Measurements from ENCODE around the gene CCDC127. TPM values are rescaled to one million over a fixed set of nuclear protein-coding genes. Genes with fewer than 3 reads are reported as not detected.
"Not testable (repeated sequence)": the region's sequence is repeated elsewhere in the genome, so short reads cannot be mapped to it uniquely, and the experiment has no call there.

Gene CCDC127
- total and polyA plus RNA-seq, 2 of the 13 experiments (the other 11 are each of a cell fraction or from before 2014, with no cell fraction given): 2.9 to 4.3 TPM

GRCh38 chr5:234450-234849, 16.5 kb upstream of the CCDC127 start:
- Histone ChIP-seq H3K9me3 (ENCODE audit: low read length) (no peaks in the 10 kb centered on the region), H3K4me3 (replicated peaks in 1 of 3; ENCODE audit: insufficient read depth in 1 of 3, low read depth in 2 of 3, low read length in 3 of 3) (no peak overlapping the region), H3K79me2 (ENCODE audit: insufficient read depth, low read length) (no peaks in the 10 kb centered on the region), H3K4me2 (ENCODE audit: low read depth, low read length) (no peak overlapping the region), H3K36me3 (replicated peaks in 1 of 2; ENCODE audit: control insufficient read depth in 1 of 2, insufficient read depth in 2 of 2, low read length in 2 of 2) (peaks cover 12 to 51% of the 10 kb centered on the region in 2 experiments; a peak in 4 of 5 replicates), H3K9ac (ENCODE audit: insufficient read depth, low read depth, low read length) (no peak overlapping the region), H4K20me1 (ENCODE audit: insufficient read depth, low read length) (no peaks in the 10 kb centered on the region), H3K27me3 (ENCODE audit: control insufficient read depth in 1 of 2, insufficient read depth in 2 of 2, low read length in 2 of 2) (no peaks in the 10 kb centered on the region), H3K27ac (ENCODE audit: extremely low read length, insufficient read depth, low read length) (no peak overlapping the region), H3K4me1 (ENCODE audit: insufficient read depth, low read length) (no peaks in the 10 kb centered on the region), H2AFZ (ENCODE audit: low read length) (no peak overlapping the region)
- in situ Hi-C loops (cut with HindIII; ENCODE audit: extremely low pct_ligation_motif_present, low pct_unique_long_range_greater_than_20kb) (no loop called here), intact Hi-C loops (cut with micrococcal nuclease; ENCODE audit: unreplicated experiment) (no loop called here)
- BruUV-seq (replicated peaks): no TSS peak
- no peak for DNase-seq (ENCODE audit: low spot score)
- over 99% methylated on average over 8 of the region's 8 CpGs for WGBS (ENCODE audit: low lambda C conversion rate)
- CTCF ChIA-PET (ENCODE audit: low intra/inter-chr PET ratio, low total read pairs): no interaction called here
- POLR2A ChIA-PET: no interaction called here
- ATAC-seq: no peak
- TF ChIP-seq ZBTB38 (CRISPR knock-in tag; IDR thresholded peaks at IDR 0.05): no peak
- TF ChIP-seq ZNF160 (CRISPR knock-in tag; IDR thresholded peaks at IDR 0.05): no peak
- no peak for TF ChIP-seq PLSCR1 (CRISPR knock-in tag; IDR thresholded peaks at IDR 0.05; ENCODE audit: borderline replicate concordance)
- no peak for TF ChIP-seq ONECUT2 (CRISPR knock-in tag; IDR thresholded peaks at IDR 0.05)
- TF ChIP-seq ZNF766 (CRISPR knock-in tag; IDR thresholded peaks at IDR 0.05; ENCODE audit: borderline replicate concordance): no peak
- no peak for TF ChIP-seq HMG20B (CRISPR knock-in tag; conservative IDR thresholded peaks at IDR 0.05)
- no peak for TF ChIP-seq ZFP41 (CRISPR knock-in tag; IDR thresholded peaks at IDR 0.05; ENCODE audit: borderline replicate concordance)
- TF ChIP-seq ZBTB21 (CRISPR knock-in tag; IDR thresholded peaks at IDR 0.05): no peak
- TF ChIP-seq ZNF605 (CRISPR knock-in tag; IDR thresholded peaks at IDR 0.05): no peak
- FAIRE-seq: no peak

- H3K36me3 ChIP-seq (replicated peaks in 1 of 2; ENCODE audit: control insufficient read depth in 1 of 2, insufficient read depth in 2 of 2, low read length in 2 of 2): peaks cover 10 to 58% of the 10 kb centered on the region in 2 experiments; a peak in 4 of 5 replicates
- H3K27me3 ChIP-seq (ENCODE audit: control insufficient read depth in 1 of 2, insufficient read depth in 2 of 2, low read length in 2 of 2); FAIRE-seq; H2AFZ ChIP-seq (ENCODE audit: low read length); H4K20me1 ChIP-seq (ENCODE audit: insufficient read depth, low read length); POLR2A ChIA-PET; H3K79me2 ChIP-seq (ENCODE audit: insufficient read depth, low read length); intact Hi-C loops (cut with micrococcal nuclease; ENCODE audit: unreplicated experiment); ATAC-seq; H3K4me3 ChIP-seq (replicated peaks in 1 of 3; ENCODE audit: insufficient read depth in 1 of 3, low read depth in 2 of 3, low read length in 3 of 3); DNase-seq (ENCODE audit: low spot score); CTCF ChIA-PET (ENCODE audit: low intra/inter-chr PET ratio, low total read pairs); BruUV-seq (replicated peaks); H3K4me2 ChIP-seq (ENCODE audit: low read depth, low read length); H3K9me3 ChIP-seq (ENCODE audit: low read length); H3K9ac ChIP-seq (ENCODE audit: insufficient read depth, low read depth, low read length); in situ Hi-C loops (cut with HindIII; ENCODE audit: extremely low pct_ligation_motif_present, low pct_unique_long_range_greater_than_20kb); H3K27ac ChIP-seq (ENCODE audit: extremely low read length, insufficient read depth, low read length); H3K4me1 ChIP-seq (ENCODE audit: insufficient read depth, low read length): not testable (repeated sequence)
- WGBS (ENCODE audit: low lambda C conversion rate): 95% methylated on average over 11 of the region's 20 CpGs
These were observed 15.5 kb upstream of the CCDC127 start for GRCh38 chr5:233426-233825.

Data from HepG2 (cell line).